Activated T-cell treated with anti-CD3 and anti-CD28 coated beads for 24 hours (primary cell): ENCODE data around the gene HOATZ.

Source experiments
- DNase-seq: peaks from one replicate; pipeline ENCODE4 v3.0.0-alpha.2; 2020; ENCODE audit warnings: low read depth

The HOATZ gene

DNA sequence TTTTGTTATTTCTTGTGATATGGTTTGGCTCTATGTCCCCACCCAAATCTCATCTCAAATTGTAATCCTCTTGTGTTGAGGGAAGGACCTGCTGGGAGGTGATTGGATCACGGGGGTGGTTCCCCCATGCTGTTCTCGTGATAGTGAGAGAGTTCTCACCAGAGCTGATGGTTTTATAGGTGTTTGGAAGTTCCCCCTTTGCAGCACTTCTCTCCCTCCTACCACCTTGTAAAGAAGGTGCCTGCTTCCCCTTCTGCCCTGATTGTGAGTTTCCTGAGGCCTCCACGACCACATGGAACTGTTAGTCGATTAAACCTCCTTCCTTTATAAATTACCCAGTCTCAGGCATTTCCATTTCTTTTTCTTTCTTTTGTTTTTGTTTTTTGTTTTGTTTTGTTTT is 63.2 kb downstream of the HOATZ start:
- DNase-seq, result no peak

DNA sequence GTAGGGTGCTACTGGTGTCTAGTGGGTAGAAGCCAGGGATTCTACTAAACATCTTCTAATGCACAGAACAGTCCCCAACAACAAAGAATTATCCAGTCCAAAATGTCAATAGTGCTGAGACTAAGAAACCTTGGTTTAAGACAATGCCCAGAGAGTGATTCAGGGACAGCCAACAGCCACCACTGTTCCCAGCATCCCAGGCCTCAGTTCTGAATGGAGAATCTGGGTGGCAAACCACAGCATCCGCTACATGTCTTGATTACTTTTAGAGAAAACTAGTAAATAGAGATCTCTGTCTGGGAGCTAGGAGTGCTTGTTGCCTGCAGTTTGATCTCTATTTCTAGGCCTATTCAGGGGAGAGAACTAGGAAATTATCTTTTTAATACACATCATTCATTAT is 66.8 kb downstream of the HOATZ start:
- DNase-seq, result no peak

DNA sequence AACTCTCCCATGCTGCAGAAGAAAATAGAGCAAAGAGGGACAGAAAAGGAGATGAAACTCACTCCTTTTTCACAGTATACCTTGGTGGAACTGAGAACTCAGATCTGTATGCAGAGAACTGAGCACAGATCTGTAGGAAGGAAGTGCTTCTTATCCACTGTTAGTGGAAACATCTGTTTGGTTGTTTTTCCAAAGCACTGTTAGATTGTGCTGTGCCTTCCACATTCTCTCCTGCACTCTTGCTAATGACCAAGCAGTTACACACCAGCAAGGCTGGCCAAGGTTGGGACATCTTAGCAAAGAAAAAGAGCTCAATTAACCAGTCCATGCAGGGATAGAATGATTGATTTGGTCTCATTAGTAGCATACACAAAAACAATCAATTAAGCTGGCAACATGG is 67.6 kb downstream of the HOATZ start:
- no peak for DNase-seq

DNA sequence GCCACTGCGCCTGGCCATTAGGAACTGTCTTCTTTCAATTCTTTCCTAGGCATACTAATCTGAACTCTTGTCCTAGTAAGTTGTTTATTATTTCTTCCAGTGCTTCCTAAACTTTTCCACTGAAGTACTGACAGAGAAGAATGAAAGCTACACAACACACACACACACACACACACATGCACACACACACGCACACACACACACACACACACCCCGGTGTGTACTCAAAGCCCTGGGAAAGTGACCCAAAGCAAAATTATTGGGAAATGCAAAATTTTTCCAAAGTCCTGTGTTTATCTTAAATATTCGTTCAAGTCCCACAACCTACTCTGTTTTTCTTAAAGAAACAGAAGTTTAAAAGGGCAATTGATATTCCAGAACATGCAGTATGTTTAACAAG is 68.3 kb downstream of the HOATZ start:
- no peak for DNase-seq

DNA sequence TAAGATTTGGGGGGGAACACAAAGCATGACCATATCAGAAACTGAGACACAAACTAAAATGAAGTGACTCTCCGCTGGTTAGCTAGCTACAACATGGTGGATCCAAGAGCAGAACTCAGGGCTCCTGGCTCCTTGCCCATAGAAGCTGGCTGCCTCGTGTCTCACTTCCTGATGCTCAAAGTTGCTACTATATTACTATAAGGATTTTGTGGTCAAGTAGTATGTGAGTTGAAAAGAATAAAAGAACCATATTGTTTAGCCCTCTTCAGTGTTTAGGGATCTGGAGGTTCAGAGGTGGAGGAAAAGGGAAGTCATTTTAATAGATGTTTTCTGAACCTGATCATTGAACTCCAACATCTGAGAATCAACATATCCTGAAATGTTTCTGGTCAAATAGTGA is 70.8 kb downstream of the HOATZ start:
- no peak for DNase-seq

DNA sequence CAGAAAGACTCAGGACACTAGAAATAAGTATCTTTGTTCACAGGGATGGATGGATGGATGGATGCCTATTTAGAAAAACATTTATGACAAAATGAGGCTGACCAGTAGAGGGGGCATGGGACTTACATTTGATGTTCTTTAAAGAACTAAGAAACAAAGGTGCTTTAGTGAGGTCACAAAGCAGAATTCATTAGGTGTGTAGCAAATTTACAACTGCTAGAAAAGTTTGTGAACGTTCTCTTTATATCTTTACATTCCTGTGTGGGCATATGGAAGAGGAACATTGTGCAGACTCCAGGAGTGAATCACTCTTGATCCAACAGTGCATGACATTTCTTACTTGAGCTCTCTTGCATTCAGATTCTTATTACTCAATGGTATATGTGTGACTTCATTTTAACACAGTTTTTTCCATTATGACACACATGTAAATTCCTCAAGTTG is 71.8 kb downstream of the HOATZ start:
- DNase-seq, result no peak
